ENCODE data around the gene NELFB.

The NELFB gene

GRCh38 chr9:137306066-137306849 is 51.1 kb downstream of the NELFB start:
- no peaks in the 10 kb centered on the region for H3K9me3 Mint-ChIP-seq
- TF ChIP-seq, protein P1, sequence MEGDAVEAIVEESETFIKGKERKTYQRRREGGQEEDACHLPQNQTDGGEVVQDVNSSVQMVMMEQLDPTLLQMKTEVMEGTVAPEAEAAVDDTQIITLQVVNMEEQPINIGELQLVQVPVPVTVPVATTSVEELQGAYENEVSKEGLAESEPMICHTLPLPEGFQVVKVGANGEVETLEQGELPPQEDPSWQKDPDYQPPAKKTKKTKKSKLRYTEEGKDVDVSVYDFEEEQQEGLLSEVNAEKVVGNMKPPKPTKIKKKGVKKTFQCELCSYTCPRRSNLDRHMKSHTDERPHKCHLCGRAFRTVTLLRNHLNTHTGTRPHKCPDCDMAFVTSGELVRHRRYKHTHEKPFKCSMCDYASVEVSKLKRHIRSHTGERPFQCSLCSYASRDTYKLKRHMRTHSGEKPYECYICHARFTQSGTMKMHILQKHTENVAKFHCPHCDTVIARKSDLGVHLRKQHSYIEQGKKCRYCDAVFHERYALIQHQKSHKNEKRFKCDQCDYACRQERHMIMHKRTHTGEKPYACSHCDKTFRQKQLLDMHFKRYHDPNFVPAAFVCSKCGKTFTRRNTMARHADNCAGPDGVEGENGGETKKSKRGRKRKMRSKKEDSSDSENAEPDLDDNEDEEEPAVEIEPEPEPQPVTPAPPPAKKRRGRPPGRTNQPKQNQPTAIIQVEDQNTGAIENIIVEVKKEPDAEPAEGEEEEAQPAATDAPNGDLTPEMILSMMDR (IDR thresholded peaks at IDR 0.05; ENCODE audit: unreplicated experiment in 3 of 3) = no peak
- no peaks in the 10 kb centered on the region for H3K36me3 Mint-ChIP-seq (ENCODE audit: low read depth)
- H3K27ac Mint-ChIP-seq = no peak overlapping the region
- H3K4me1 Mint-ChIP-seq = peaks cover 6% of the 10 kb centered on the region
- no peak overlapping the region for H3K4me3 Mint-ChIP-seq
- peaks cover 6% of the 10 kb centered on the region for H3K27me3 Mint-ChIP-seq (ENCODE audit: low read depth)

DNA sequence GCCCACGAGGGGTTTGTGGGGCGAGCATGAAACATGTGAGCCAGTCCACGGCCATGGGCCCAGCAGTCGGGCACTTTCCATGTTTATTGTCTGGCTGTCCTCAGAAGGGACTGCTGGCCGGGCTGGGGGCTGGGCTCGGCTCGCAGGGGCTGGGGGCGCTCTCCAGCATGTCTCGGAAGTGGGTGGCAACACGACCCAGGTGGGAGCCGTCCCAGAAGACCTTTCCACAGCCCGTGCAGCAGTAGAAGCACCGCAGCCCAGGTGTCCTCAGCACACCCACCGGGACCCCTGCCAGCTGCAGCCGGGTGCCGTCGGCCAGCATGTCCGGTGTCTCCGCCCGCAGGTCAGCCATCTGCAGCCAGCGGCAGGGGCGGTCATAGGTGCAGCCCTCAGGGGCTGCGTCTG is 51.7 kb downstream of the NELFB start:
- Mint-ChIP-seq H3K27ac (peak overlapping the region in 1 of 3 experiments; percentile 55), H3K9me3 (no peaks in the 10 kb centered on the region), H3K36me3 (ENCODE audit: low read depth) (no peaks in the 10 kb centered on the region), H3K4me1 (peaks cover 6% of the 10 kb centered on the region), H3K4me3 (no peak overlapping the region), H3K27me3 (ENCODE audit: low read depth) (peaks cover 6% of the 10 kb centered on the region)
- TF ChIP-seq, protein P1 (IDR thresholded peaks at IDR 0.05; ENCODE audit: unreplicated experiment in 3 of 3) = no peak

DNA sequence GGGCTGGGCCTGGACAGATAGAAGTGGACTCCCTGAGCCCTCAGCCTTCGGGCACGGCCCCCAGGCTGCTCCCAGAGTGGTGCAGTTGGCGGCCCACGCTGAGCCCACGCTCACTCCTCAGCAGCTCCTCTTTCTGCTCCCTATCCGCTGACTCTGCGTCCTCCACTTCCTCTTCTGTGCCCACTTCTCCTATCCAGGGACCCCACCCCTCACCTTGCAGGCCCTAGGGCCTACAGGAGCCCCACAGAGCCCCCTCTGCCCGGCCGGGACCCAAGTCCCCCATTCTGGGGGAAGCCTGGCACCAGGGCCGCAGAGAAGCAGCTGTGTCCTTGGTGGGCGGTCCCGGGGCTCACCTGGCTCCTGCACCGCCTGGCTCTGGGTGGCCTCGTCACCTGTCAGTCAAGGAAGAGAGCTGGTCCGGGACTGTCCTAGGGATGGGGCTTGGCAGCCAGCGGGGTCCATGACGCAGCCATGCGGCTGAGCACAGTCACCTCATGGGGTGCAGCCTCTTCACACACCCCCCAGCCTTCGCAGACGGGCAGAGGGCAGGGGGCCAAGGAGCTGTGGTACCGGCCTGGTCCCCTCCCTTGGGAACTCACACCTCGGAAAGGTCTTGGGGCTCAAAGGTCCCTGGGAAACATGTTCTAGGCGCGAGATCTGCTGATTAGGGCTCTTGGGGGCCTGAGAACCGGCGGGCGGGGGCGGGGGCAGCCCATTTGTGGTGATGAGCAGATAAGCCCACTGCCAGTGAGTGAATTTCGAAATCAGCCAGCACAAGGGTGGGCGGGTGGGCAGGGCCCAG is 52.3 kb downstream of the NELFB start:
- TF ChIP-seq, protein P1 (IDR thresholded peaks at IDR 0.05; ENCODE audit: unreplicated experiment in 3 of 3) = no peak
- H3K9me3 Mint-ChIP-seq = no peaks in the 10 kb centered on the region

GRCh38 chr9:137308057-137308619 is 53.0 kb downstream of the NELFB start:
- Mint-ChIP-seq H3K9me3 (no peaks in the 10 kb centered on the region), H3K4me3 (no peak overlapping the region), H3K4me1 (peaks cover 2% of the 10 kb centered on the region), H3K36me3 (ENCODE audit: low read depth) (no peaks in the 10 kb centered on the region), H3K27ac (no peak overlapping the region), H3K27me3 (ENCODE audit: low read depth) (peaks cover 4% of the 10 kb centered on the region)
- TF ChIP-seq, protein P1 (IDR thresholded peaks at IDR 0.05; ENCODE audit: unreplicated experiment in 3 of 3) = no peak

More for the DNA sequence above, 52.3 kb downstream of the NELFB start:
- no peaks in the 10 kb centered on the region for H3K36me3 Mint-ChIP-seq (ENCODE audit: low read depth)
- H3K4me3 Mint-ChIP-seq = peak overlapping the region in 1 of 3 experiments; percentile 40
- H3K4me1 Mint-ChIP-seq = peaks cover 6% of the 10 kb centered on the region
- peak overlapping the region in 1 of 3 experiments; percentile 55 for H3K27ac Mint-ChIP-seq
- H3K27me3 Mint-ChIP-seq (ENCODE audit: low read depth) = peaks cover 6% of the 10 kb centered on the region

- Mint-ChIP-seq H3K36me3 (ENCODE audit: low read depth) (no peaks in the 10 kb centered on the region), H3K4me3 (no peak overlapping the region), H3K9me3 (no peaks in the 10 kb centered on the region), H3K27ac (no peak overlapping the region), H3K27me3 (ENCODE audit: low read depth) (no peaks in the 10 kb centered on the region), H3K4me1 (peaks cover 5% of the 10 kb centered on the region)
- TF ChIP-seq, protein P1 (IDR thresholded peaks at IDR 0.05; ENCODE audit: unreplicated experiment in 3 of 3) = no peak
Observed at GRCh38 chr9:137309368-137310188, 54.5 kb downstream of the NELFB start.

Data from nephron (organoid).